Karpas-422 (cell line): ENCODE measurements around the gene LCN1. TPM values are rescaled to one million over a fixed set of nuclear protein-coding genes. Genes with fewer than 3 reads are reported as not detected.
A peak's percentile ranks its signal among the peaks of the same experiment; 100 is the strongest.

Experiments
- DNase-seq: peaks from one replicate; pipeline ENCODE4 v3.0.0-alpha.2; 2015
- H2AFZ ChIP-seq: fragments of 200-600 bp; sonication (generic); 2 replicates; pipeline ENCODE4 v1.6.1; 2014; ENCODE audit warnings: antibody characterized with exemption, low read length, mixed read lengths
- H3K27ac ChIP-seq: fragments of 200-600 bp; sonication (generic); 2 replicates; pipeline ENCODE4 v1.5.1; 2014; ENCODE audit warnings: mild to moderate bottlenecking, low read length, moderate library complexity
- H3K27me3 ChIP-seq: fragments of 200-600 bp; sonication (generic); 2 replicates; pipeline ENCODE4 v1.6.1; 2014; ENCODE audit warnings: low read length, mixed read lengths
- H3K36me3 ChIP-seq: fragments of 200-600 bp; sonication (generic); 2 replicates; pipeline ENCODE4 v1.6.1; 2014; ENCODE audit warnings: low read length, mixed read lengths; ENCODE audit not compliant: insufficient read depth
- H3K4me1 ChIP-seq: fragments of 200-600 bp; sonication (generic); 2 replicates; pipeline ENCODE4 v1.6.1; 2014; ENCODE audit warnings: mild to moderate bottlenecking, low read length, mixed read lengths
- H3K4me2 ChIP-seq: fragments of 200-600 bp; sonication (generic); 2 replicates; pipeline ENCODE4 v1.6.1; 2014; ENCODE audit warnings: low read length, low read depth, mild to moderate bottlenecking; ENCODE audit not compliant: poor library complexity, severe bottlenecking
- H3K4me3 ChIP-seq: fragments of 200-600 bp; sonication (generic); 2 replicates; pipeline ENCODE4 v1.5.1; 2014; ENCODE audit warnings: mild to moderate bottlenecking, antibody characterized with exemption, low read length, mixed read lengths
- H3K79me2 ChIP-seq: fragments of 200-600 bp; sonication (generic); 2 replicates; pipeline ENCODE4 v1.6.1; 2014; ENCODE audit warnings: mild to moderate bottlenecking, low read length, mixed read lengths
- H3K9ac ChIP-seq: fragments of 200-600 bp; sonication (generic); 2 replicates; pipeline ENCODE4 v1.6.0; 2014; ENCODE audit warnings: low read length
- H3K9me2 ChIP-seq: fragments of 200-600 bp; sonication (generic), shearing (Covaris generic); replicated peaks from 2 replicates; pipeline ENCODE4 v1.6.0; 2014; ENCODE audit warnings: mild to moderate bottlenecking, low read length, moderate library complexity; ENCODE audit not compliant: insufficient read depth
- H3K9me3 ChIP-seq: fragments of 300-700, 200-600 bp; sonication (generic); 2 replicates; pipeline ENCODE4 v1.6.1; 2014; ENCODE audit warnings: low read length, mixed read lengths
- H4K20me1 ChIP-seq: fragments of 200-600 bp; sonication (generic); 2 replicates; pipeline ENCODE4 v1.6.1; 2014; ENCODE audit warnings: mild to moderate bottlenecking, antibody characterized with exemption, low read length, low read depth; ENCODE audit not compliant: insufficient read depth
- total RNA-seq: library from RNA; depleted of rRNA; stranded (reverse); fragments of >200 nt; shearing (Covaris generic); gene quantifications from 2 replicates; pipeline ENCODE4 v1.2.3, GENCODE V29; 2014; ENCODE audit warnings: low replicate concordance; rRNA removed

The LCN1 gene
- total RNA-seq: not detected in 2 replicates

DNA sequence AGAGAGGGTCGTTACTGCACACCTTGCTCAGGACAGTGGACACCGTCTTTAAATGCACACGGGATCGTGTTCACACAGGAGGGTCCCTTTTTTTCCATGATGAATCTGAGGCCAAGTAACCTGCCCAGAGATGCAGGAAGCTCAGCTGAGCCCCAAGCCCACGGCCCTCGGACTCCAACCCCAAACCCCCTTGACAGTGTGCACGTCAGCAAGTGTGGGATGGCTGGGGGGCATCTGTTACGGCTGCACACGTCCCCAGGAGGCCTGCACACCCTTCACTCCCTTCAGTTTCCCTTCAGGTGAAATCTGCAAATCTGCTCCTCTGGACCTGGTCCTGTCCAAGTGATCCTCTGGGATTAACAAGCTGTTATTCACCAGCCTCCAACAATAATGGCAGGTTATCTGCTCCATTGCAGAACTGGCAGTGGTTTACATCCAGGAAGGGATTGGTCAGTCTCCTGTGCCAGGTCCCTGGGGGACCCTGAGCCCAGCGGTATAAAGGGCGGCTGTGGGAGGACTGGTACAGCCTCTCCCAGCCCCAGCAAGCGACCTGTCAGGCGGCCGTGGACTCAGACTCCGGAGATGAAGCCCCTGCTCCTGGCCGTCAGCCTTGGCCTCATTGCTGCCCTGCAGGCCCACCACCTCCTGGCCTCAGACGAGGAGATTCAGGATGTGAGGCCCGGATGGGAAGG lies at the start of gene LCN1:
Gene LCN1 (plus strand): TSS at position 525 of the 692 bp plus-strand sequence. CDS start 58 bp downstream, at position 583.
- Histone ChIP-seq H3K36me3 (no peaks in the 10 kb centered on the region), H3K9me3 (no peaks in the 10 kb centered on the region), H3K27me3 (no peaks in the 10 kb centered on the region), H3K79me2 (no peaks in the 10 kb centered on the region), H4K20me1 (no peaks in the 10 kb centered on the region), H3K4me2 (no peak within 1 kb of the TSS), H3K27ac (no peak within 1 kb of the TSS), H3K4me1 (no peaks in the 10 kb centered on the region), H3K9me2 (no peaks in the 10 kb centered on the region), H3K9ac (no peak within 1 kb of the TSS), H3K4me3 (no peak within 1 kb of the TSS), H2AFZ (no peak within 1 kb of the TSS)
- DNase-seq: no peak

DNA sequence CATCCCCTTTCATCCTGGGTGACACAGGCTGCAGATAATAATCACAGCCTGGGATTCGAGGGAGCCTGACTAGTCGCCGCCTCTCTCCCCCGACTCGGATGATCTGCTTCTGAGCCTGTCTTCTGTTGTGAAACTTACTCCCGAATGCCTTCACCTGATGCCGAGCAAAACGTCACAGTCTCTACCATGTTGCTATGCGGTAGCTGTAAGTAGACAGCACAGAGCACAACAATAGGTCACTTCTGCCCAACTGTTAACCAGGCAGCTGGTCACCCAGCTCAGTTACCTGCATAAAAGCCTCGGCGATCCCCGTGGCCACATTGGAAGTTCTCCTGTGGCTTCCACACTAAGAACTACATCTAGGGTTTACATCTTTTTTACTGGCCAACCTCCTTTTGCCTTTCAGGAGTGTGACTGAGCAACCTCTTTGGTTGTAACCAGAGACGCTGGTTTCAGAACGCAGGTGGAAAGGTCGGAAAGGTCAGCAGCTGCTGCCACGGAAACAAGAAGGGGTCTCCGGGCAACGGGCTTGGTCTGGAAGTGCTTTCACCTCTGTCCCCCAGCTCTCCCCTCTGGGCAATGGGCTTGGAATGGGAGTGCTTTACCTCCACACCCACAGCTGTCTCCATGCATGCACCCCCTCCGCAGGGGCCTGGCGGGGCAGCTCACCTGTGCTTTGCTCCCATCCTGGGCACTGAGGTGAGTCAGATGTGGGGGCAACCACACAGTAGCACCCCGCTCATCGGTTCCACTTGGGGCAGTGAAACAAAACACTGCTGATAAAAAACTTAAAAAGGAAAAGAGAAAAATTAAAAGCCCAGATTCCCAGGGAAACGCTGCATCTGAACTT lies 49.2 kb upstream of the LCN1 start:
- no peaks in the 10 kb centered on the region for H3K27me3 ChIP-seq
- H3K27ac ChIP-seq: no peak overlapping the region
- H3K4me2 ChIP-seq: no peak overlapping the region
- H3K4me1 ChIP-seq: no peaks in the 10 kb centered on the region
- H3K79me2 ChIP-seq: no peaks in the 10 kb centered on the region
- H3K9me2 ChIP-seq: no peaks in the 10 kb centered on the region
- H3K4me3 ChIP-seq: no peak overlapping the region
- no peaks in the 10 kb centered on the region for H4K20me1 ChIP-seq
- H3K36me3 ChIP-seq: no peaks in the 10 kb centered on the region
- no peak overlapping the region for H2AFZ ChIP-seq
- H3K9ac ChIP-seq: no peak overlapping the region
- no peak for DNase-seq
- no peaks in the 10 kb centered on the region for H3K9me3 ChIP-seq

DNA sequence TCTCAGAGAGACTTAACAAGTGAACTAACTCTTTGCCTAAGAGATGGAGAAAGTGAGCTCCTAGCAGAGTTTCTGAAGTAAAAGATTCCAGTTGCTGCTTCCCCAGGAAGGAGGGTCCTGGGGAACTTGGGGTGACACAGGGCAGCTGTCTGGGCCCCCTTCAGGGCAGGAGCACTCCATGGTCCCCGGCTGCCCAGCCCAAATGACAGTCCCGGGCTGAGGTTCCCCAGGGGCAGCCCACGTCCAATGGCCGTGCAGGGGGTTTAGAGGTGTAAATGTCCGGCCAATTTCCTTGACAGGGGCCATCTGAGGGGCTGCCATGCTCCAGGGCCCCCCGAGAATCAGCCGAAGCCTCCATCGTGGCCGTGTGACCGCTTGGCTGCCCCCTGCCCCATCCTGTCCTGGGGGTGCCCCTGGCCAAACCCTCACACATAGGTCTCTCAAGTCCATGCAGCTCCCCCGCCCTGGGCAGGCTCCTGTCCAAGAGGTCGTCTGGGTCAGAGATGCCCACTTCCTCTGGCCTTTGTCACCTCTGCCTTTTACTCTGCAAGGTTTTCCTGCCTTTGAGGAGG lies 47.2 kb upstream of the LCN1 start:
- Histone ChIP-seq H3K4me2 (no peak overlapping the region), H3K27ac (no peak overlapping the region), H3K4me3 (no peak overlapping the region), H3K79me2 (no peaks in the 10 kb centered on the region), H3K27me3 (no peaks in the 10 kb centered on the region), H3K36me3 (no peaks in the 10 kb centered on the region), H3K9me3 (no peaks in the 10 kb centered on the region), H3K4me1 (no peaks in the 10 kb centered on the region), H2AFZ (no peak overlapping the region), H3K9ac (no peak overlapping the region), H3K9me2 (no peaks in the 10 kb centered on the region), H4K20me1 (no peaks in the 10 kb centered on the region)
- DNase-seq: no peak

DNA sequence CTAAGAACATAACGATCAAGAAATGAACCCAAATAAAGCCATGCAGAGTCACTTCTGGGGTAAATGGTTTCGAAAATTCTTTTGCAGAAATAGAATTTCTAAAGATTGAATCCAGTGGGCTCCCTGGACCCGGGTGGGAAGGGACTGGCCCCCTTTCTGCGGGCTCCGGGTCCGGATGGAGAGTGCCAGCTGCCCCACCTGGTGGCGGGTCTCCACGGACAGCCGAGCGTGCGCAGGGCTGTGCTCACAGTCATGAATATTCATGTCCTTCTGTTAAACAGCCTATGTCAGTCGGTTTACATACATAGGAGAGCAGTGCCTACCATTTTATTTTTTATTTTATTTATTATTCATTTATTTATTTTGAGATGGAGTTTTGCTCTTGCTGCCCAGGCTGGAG lies 46.3 kb upstream of the LCN1 start:
- Histone ChIP-seq H3K4me2 (no peak overlapping the region), H3K27ac (no peak overlapping the region), H3K9me2 (no peaks in the 10 kb centered on the region), H3K36me3 (no peaks in the 10 kb centered on the region), H4K20me1 (no peaks in the 10 kb centered on the region), H3K4me1 (no peaks in the 10 kb centered on the region), H3K27me3 (no peaks in the 10 kb centered on the region), H2AFZ (no peak overlapping the region), H3K4me3 (no peak overlapping the region), H3K9me3 (no peaks in the 10 kb centered on the region), H3K79me2 (no peaks in the 10 kb centered on the region), H3K9ac (no peak overlapping the region)
- DNase-seq: peak; percentile 71

DNA sequence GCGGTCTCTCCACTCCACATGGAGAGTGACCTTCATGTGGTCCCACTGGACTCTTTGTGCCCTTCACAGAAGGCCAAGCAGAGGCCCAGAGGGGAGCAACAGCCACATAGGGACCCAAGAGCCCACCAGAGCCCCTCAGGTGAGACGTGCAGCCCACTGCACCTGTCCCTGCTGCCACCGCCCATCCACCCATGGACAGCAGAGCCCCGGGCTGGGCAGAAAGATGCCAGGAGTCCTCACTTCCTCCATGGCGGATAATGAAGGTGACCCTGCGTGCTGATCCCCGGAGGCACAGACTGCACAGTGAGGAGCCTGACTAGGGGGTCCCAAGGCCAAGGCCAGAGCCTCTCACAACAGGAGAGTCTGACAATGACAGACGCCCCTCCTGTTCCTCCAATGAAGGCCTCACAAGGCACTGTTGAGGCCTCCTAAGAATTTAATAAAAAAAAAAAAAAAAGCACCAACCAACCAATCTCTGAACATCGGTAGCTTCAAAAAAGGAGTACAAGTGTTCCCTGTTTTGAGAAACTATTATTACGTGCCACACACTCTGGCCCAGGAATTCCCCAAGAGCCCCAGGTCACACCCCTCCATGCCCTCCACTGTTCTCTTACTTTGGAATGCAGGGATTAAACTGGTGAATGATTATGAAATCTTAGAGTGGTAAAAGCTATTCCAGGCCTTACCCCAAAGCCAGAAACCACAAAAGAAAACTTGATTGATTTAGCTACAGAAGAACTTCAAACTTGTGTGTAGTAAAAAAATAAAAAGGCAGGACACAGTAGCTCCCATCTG lies 44.5 kb upstream of the LCN1 start:
- no peaks in the 10 kb centered on the region for H3K9me3 ChIP-seq
- no peak overlapping the region for H3K4me2 ChIP-seq
- no peak overlapping the region for H3K4me3 ChIP-seq
- no peak overlapping the region for H3K27ac ChIP-seq
- DNase-seq: no peak
- H3K9me2 ChIP-seq: no peaks in the 10 kb centered on the region
- peaks cover 4% of the 10 kb centered on the region for H3K4me1 ChIP-seq
- H3K79me2 ChIP-seq: no peaks in the 10 kb centered on the region
- H3K36me3 ChIP-seq: no peaks in the 10 kb centered on the region
- no peak overlapping the region for H2AFZ ChIP-seq
- no peaks in the 10 kb centered on the region for H4K20me1 ChIP-seq
- H3K27me3 ChIP-seq: no peaks in the 10 kb centered on the region
- H3K9ac ChIP-seq: no peak overlapping the region

DNA sequence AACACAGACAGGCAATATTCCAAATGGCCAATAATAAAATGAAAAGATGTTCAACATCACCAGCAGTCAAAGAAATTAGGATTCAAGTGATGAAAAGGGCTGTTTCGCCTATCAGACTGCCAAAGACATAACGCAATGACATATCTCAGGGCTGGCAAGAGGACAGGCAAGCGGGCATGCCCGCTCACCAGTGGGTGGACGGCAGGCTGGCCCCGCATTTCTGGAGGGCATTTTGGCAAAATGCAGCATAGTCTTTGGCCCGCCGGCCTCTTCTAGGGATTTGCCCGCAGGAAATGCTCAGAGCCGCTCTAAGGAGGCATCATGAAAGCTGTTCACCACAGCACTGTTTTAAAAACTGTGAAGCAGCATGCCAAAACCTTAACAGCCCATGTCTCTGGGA lies 43.0 kb upstream of the LCN1 start:
- no peak overlapping the region for H3K4me2 ChIP-seq
- H3K9ac ChIP-seq: no peak overlapping the region
- no peak overlapping the region for H3K4me3 ChIP-seq
- H3K4me1 ChIP-seq: peaks cover 14% of the 10 kb centered on the region
- H3K36me3 ChIP-seq: no peaks in the 10 kb centered on the region
- H3K27ac ChIP-seq: no peak overlapping the region
- no peaks in the 10 kb centered on the region for H3K9me3 ChIP-seq
- no peak for DNase-seq
- no peaks in the 10 kb centered on the region for H3K79me2 ChIP-seq
- no peaks in the 10 kb centered on the region for H3K9me2 ChIP-seq
- H4K20me1 ChIP-seq: no peaks in the 10 kb centered on the region
- H3K27me3 ChIP-seq: no peaks in the 10 kb centered on the region
- H2AFZ ChIP-seq: no peak overlapping the region

DNA sequence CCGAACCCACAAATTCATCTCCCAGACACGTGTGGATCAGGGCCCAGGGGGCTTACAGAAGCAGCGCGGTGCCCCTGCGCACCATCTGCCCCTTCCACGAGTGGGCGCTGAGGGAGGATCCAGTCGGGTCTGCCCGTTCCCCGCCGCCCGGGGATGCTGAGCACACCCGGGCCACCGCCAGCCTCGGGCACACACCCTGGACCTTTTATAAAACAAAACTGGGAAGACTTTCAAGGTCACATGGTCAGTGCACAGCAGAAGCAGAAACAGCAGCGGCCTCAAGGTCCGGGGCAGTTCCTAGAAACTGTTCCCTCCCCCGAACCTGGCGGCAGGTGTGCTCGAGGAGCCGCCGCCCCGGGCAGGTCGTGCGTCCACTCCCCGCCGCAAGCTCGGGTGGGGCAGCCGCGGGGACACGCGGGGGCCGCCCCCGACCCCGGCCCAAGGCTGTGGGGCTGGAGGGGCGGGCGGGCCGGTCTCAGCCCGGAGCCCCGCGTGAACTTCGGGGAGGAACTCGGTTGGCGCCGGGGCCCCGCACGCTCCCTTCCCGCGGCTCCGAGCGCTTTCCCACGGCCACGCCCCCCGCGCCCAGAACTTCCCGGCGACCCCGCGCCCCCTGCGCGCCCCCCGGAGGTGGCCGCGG lies 42.3 kb upstream of the LCN1 start:
- no peaks in the 10 kb centered on the region for H3K79me2 ChIP-seq
- H3K4me1 ChIP-seq: peaks cover 19% of the 10 kb centered on the region
- no peak overlapping the region for H2AFZ ChIP-seq
- no peak overlapping the region for H3K9ac ChIP-seq
- DNase-seq: no peak
- no peaks in the 10 kb centered on the region for H3K9me3 ChIP-seq
- H3K27ac ChIP-seq: no peak overlapping the region
- no peaks in the 10 kb centered on the region for H4K20me1 ChIP-seq
- H3K36me3 ChIP-seq: no peaks in the 10 kb centered on the region
- no peaks in the 10 kb centered on the region for H3K9me2 ChIP-seq
- H3K4me3 ChIP-seq: no peak overlapping the region
- H3K4me2 ChIP-seq: no peak overlapping the region
- no peaks in the 10 kb centered on the region for H3K27me3 ChIP-seq
